Panc1 (cell line): ENCODE measurements around the gene ARHGEF10L. TPM values are rescaled to one million over a fixed set of nuclear protein-coding genes. Genes with fewer than 3 reads are reported as not detected.

ENCODE experiments used
- ATAC-seq: fragments of 200-7000 bp; cut with Tn5 transposase; 2 replicates; pipeline ENCODE4 v1.9.1; 2020; ENCODE audit warnings: mild to moderate bottlenecking, moderate library complexity
- BruUV-seq: library from RNA; stranded (reverse); fragments of 400-500 nt; replicated peaks from 2 replicates; lab custom pipeline; 2021; lab: Mats Ljungman, UMichigan
- CTCF ChIA-PET: fragments of 300-600 bp; sonication (Branson Sonifier 250); formaldehyde crosslinking; loops from one replicate; lab custom pipeline; 2022; ENCODE audit warnings: antibody characterized with exemption; lab: Charles Lee
- POLR2A ChIA-PET: fragments of 300-600 bp; sonication (Branson Sonifier 250); formaldehyde crosslinking; loops from one replicate; lab custom pipeline; 2022; ENCODE audit warnings: antibody characterized with exemption; lab: Charles Lee
- DNase-seq: peaks from one replicate; pipeline ENCODE4 v3.0.0-alpha.2; 2010; ENCODE audit warnings: low read depth, low spot score
- H3K27ac ChIP-seq: 2 replicates; pipeline ENCODE4 v1.5.1; 2011; ENCODE audit warnings: mild to moderate bottlenecking, low read length, inconsistent platforms
- H3K27me3 ChIP-seq: fragments of 200-500 bp; sonication (Bioruptor generic); 2 replicates; pipeline ENCODE4 v1.6.0; 2014; ENCODE audit warnings: low read length, inconsistent platforms; ENCODE audit not compliant: control insufficient read depth, insufficient read depth
- H3K36me3 ChIP-seq: fragments of 200-500 bp; sonication (Bioruptor generic); 2 replicates; pipeline ENCODE4 v1.5.1; 2014; ENCODE audit warnings: inconsistent platforms, mild to moderate bottlenecking, low read length, moderate library complexity; ENCODE audit not compliant: control insufficient read depth, insufficient read depth
- H3K4me1 ChIP-seq: 2 replicates; pipeline ENCODE4 v1.5.1; 2011; ENCODE audit warnings: inconsistent platforms, mild to moderate bottlenecking, low read length, moderate library complexity; ENCODE audit not compliant: control insufficient read depth, insufficient read depth
- H3K4me3 ChIP-seq, 2 experiments: 2 replicates each; pipeline ENCODE4 v1.5.1; 2011 to 2012; ENCODE audit warnings: low read depth in 2 of 2, low read length in 2 of 2, mild to moderate bottlenecking in 2 of 2, inconsistent platforms in 1 of 2, moderate library complexity in 1 of 2
- H3K9me3 ChIP-seq: fragments of 200-500 bp; sonication (Bioruptor generic); 2 replicates; pipeline ENCODE4 v1.5.1; 2014; ENCODE audit warnings: low read depth, mild to moderate bottlenecking, inconsistent platforms, low read length, moderate library complexity; ENCODE audit not compliant: control insufficient read depth, insufficient read depth
- CTCF ChIP-seq: fragments of 450-650 bp; IDR thresholded peaks from 2 replicates; pipeline ENCODE4 v1.5.1; 2017; ENCODE audit warnings: mild to moderate bottlenecking
- POLR2AphosphoS5 ChIP-seq: IDR thresholded peaks from 2 replicates; pipeline ENCODE4 v1.6.1; 2012; ENCODE audit warnings: mild to moderate bottlenecking, low read depth, low read length, moderate library complexity
- SIN3A ChIP-seq: IDR thresholded peaks from 2 replicates; pipeline ENCODE4 v1.6.1; 2012; ENCODE audit warnings: low read depth, mild to moderate bottlenecking, low read length, moderate library complexity, borderline replicate concordance; ENCODE audit not compliant: insufficient read depth
- TCF7L2 ChIP-seq: IDR thresholded peaks from 2 replicates; pipeline ENCODE4 v1.6.1; 2011; ENCODE audit warnings: mild to moderate bottlenecking, low read depth, low read length, inconsistent platforms
- in situ Hi-C: cut with HindIII; loops from 2 replicates; pipeline ENCODE4 v1.10.0; 2016; ENCODE audit warnings: low sequenced_read_pairs, low pct_unique_long_range_greater_than_20kb
- intact Hi-C: fragments of 100-400 bp; cut with micrococcal nuclease; formaldehyde crosslinking; loops from one replicate; pipeline ENCODE4 v1.10.0; 2022; ENCODE audit not compliant: unreplicated experiment
- total RNA-seq: library from RNA; stranded (reverse); gene quantifications from one replicate; pipeline ENCODE4 v1.2.1, GENCODE V29; 2021; ENCODE audit not compliant: unreplicated experiment
- TF ChIP-seq, protein P1 (sequence below), 2 experiments: IDR thresholded peaks; 2 replicates each; pipeline ENCODE4 v1.6.1; 2011 to 2012; ENCODE audit warnings: low read depth in 2 of 2, control low read depth in 1 of 2, low read length in 1 of 2, mild to moderate bottlenecking in 1 of 2, moderate library complexity in 1 of 2; ENCODE audit not compliant: insufficient read depth in 1 of 2

The ARHGEF10L gene
- total RNA-seq, 1 experiment from 2014 or later = 5.9 TPM

DNA sequence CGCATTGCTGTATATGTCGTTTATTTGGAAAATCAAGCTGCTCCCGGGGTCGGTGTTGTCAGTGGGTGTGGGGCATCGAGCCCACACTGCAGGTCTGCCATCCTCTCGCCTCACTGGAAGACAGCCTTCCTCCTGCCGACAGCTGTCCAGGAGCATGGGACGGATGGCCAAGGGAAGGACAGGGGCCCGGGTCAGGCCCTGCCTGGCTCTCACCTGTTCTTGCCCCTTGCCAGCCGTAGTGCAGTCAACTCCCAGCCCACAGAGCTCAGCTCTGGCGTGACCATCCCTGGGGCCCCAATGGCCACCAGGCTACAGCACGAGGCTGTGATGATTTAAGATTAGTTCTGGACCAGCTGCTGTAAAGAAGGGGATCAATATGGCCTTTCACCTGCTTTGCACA, 128.7 kb downstream of the ARHGEF10L start:
- ATAC-seq = no peak
- CTCF ChIA-PET = no interaction called here
- Histone ChIP-seq H3K36me3 (no peaks in the 10 kb centered on the region), H3K9me3 (no peaks in the 10 kb centered on the region), H3K4me3 (no peak overlapping the region), H3K27me3 (no peaks in the 10 kb centered on the region), H3K27ac (no peak overlapping the region), H3K4me1 (no peaks in the 10 kb centered on the region)
- TF ChIP-seq SIN3A (no peak), TCF7L2 (no peak), CTCF (no peak), POLR2AphosphoS5 (no peak)
- TF ChIP-seq, protein P1, sequence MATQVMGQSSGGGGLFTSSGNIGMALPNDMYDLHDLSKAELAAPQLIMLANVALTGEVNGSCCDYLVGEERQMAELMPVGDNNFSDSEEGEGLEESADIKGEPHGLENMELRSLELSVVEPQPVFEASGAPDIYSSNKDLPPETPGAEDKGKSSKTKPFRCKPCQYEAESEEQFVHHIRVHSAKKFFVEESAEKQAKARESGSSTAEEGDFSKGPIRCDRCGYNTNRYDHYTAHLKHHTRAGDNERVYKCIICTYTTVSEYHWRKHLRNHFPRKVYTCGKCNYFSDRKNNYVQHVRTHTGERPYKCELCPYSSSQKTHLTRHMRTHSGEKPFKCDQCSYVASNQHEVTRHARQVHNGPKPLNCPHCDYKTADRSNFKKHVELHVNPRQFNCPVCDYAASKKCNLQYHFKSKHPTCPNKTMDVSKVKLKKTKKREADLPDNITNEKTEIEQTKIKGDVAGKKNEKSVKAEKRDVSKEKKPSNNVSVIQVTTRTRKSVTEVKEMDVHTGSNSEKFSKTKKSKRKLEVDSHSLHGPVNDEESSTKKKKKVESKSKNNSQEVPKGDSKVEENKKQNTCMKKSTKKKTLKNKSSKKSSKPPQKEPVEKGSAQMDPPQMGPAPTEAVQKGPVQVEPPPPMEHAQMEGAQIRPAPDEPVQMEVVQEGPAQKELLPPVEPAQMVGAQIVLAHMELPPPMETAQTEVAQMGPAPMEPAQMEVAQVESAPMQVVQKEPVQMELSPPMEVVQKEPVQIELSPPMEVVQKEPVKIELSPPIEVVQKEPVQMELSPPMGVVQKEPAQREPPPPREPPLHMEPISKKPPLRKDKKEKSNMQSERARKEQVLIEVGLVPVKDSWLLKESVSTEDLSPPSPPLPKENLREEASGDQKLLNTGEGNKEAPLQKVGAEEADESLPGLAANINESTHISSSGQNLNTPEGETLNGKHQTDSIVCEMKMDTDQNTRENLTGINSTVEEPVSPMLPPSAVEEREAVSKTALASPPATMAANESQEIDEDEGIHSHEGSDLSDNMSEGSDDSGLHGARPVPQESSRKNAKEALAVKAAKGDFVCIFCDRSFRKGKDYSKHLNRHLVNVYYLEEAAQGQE (IDR thresholded peaks at IDR 0.05; ENCODE audit: insufficient read depth in 1 of 2, low read depth in 2 of 2, low read length in 1 of 2) = no peak
- in situ Hi-C loops (no loop called here), intact Hi-C loops (loop anchor here (10.0 kb wide), 1 partner anchor 157 kb away; no protein-coding TSS in a partner anchor)
- POLR2A ChIA-PET = no interaction called here
- no TSS peak for BruUV-seq
- no peak for DNase-seq

GRCh38 chr1:17668624-17669175, 129.2 kb downstream of the ARHGEF10L start:
- no TSS peak for BruUV-seq
- no peak overlapping the region for H3K27ac ChIP-seq
- H3K36me3 ChIP-seq = no peaks in the 10 kb centered on the region
- in situ Hi-C loops = no loop called here
- ATAC-seq (no peak), DNase-seq (no peak)
- ChIA-PET POLR2A (no interaction called here), CTCF (no interaction called here)
- H3K4me3 ChIP-seq = no peak overlapping the region
- no peaks in the 10 kb centered on the region for H3K9me3 ChIP-seq
- H3K4me1 ChIP-seq = no peaks in the 10 kb centered on the region
- TF ChIP-seq SIN3A (no peak), POLR2AphosphoS5 (no peak), TCF7L2 (no peak), CTCF (no peak)
- TF ChIP-seq, protein P1 (IDR thresholded peaks at IDR 0.05; ENCODE audit: insufficient read depth in 1 of 2, low read depth in 2 of 2, low read length in 1 of 2) = no peak
- intact Hi-C loops = loop anchor here (10.0 kb wide), 1 partner anchor 156 kb away; no protein-coding TSS in a partner anchor
- H3K27me3 ChIP-seq = no peaks in the 10 kb centered on the region
